AG10803 (cell line): ENCODE data around the gene STYXL2.

Source experiments
- DNase-seq: peaks from one replicate; pipeline ENCODE4 v3.0.0; 2010; ENCODE audit warnings: low read depth
- H3K4me3 ChIP-seq: 2 replicates; pipeline ENCODE4 v1.5.1; 2011; ENCODE audit warnings: mild to moderate bottlenecking, low read length, control low read depth
- TF ChIP-seq, protein P1 (sequence below): conservative IDR thresholded peaks from 2 replicates; pipeline ENCODE4 v1.5.1; 2011; ENCODE audit warnings: mild to moderate bottlenecking, low read length, control low read depth, inconsistent platforms

The STYXL2 gene

DNA sequence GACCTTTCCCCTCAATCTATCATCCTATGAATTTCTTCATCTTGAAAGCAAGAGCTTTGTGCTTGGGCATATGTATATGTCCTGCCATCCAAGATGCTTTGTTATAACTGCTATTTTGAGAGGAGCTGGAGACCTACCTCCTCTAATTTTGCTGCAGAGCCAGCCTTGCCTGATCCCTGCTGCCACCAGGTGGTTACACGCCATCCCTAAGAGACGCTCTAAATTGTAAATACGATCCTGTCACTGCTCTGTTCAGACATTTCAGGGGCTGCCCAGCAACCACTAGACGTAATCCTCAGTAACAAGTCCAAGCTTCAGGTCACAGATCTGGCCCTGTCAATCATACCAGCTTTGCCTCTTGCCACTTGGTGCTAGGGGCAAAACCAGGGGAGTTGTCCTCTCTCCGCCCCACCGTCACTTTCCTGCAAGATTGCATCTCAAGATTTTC, 36.6 kb upstream of the STYXL2 start:
- DNase-seq, result peak; percentile 19
- no peak overlapping the region for H3K4me3 ChIP-seq
- TF ChIP-seq, protein P1, sequence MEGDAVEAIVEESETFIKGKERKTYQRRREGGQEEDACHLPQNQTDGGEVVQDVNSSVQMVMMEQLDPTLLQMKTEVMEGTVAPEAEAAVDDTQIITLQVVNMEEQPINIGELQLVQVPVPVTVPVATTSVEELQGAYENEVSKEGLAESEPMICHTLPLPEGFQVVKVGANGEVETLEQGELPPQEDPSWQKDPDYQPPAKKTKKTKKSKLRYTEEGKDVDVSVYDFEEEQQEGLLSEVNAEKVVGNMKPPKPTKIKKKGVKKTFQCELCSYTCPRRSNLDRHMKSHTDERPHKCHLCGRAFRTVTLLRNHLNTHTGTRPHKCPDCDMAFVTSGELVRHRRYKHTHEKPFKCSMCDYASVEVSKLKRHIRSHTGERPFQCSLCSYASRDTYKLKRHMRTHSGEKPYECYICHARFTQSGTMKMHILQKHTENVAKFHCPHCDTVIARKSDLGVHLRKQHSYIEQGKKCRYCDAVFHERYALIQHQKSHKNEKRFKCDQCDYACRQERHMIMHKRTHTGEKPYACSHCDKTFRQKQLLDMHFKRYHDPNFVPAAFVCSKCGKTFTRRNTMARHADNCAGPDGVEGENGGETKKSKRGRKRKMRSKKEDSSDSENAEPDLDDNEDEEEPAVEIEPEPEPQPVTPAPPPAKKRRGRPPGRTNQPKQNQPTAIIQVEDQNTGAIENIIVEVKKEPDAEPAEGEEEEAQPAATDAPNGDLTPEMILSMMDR, result peak; percentile 41

DNA sequence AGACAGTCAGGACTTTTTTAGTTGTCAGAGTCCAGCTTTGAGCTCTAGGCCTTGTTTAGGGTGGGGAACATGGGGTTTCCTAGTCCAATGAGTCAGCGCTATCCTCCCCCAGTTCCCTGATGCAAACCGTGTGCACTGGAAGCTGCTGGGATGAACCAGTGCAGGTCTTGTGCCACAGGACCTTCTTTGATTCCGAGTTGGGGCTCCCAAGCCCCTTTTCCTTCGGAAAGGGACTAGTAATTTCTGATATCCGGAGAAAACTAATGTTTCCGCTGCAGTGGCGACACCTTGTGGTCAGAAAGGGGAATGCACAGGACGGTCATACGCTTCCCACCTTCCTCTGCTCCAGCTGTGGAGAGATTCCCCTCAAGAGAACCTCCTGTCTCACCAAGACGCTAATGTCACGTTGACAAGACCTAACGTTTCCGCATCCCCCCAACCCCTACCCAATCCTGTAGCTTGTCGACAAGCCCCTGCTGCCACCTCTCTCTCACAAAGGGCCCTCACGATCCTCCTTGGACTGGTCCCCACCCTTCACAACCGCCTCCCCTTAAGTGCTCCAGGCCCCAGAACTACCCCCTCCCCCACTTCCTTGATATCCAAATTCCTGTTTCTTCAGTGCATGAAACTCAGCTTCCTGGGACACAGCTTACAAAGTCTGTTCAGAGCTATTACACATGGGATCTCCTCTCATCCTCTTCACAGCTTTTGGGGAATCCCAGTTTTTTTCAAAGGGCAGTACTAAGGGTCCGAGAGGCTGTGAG, 34.6 kb upstream of the STYXL2 start:
- no peak overlapping the region for H3K4me3 ChIP-seq
- DNase-seq, result peak; percentile 41
- TF ChIP-seq, protein P1, result peak; percentile 98

DNA sequence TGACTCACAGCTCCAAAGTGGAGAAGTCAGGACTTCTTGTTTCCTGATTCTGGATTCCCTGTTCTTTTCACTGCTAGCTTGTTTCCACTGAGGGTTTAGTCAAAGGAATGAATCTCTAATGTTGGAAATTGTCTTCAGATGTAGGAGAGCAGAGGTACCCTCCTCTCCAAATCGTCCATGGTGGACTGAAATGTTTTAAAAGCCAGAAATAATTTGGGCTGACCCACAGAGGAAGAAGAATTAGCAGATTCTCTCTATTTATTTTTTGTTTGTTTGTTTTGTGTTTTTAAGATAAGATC, 34.1 kb upstream of the STYXL2 start:
- H3K4me3 ChIP-seq, result no peak overlapping the region
- DNase-seq, result no peak
- TF ChIP-seq, protein P1, result no peak

DNA sequence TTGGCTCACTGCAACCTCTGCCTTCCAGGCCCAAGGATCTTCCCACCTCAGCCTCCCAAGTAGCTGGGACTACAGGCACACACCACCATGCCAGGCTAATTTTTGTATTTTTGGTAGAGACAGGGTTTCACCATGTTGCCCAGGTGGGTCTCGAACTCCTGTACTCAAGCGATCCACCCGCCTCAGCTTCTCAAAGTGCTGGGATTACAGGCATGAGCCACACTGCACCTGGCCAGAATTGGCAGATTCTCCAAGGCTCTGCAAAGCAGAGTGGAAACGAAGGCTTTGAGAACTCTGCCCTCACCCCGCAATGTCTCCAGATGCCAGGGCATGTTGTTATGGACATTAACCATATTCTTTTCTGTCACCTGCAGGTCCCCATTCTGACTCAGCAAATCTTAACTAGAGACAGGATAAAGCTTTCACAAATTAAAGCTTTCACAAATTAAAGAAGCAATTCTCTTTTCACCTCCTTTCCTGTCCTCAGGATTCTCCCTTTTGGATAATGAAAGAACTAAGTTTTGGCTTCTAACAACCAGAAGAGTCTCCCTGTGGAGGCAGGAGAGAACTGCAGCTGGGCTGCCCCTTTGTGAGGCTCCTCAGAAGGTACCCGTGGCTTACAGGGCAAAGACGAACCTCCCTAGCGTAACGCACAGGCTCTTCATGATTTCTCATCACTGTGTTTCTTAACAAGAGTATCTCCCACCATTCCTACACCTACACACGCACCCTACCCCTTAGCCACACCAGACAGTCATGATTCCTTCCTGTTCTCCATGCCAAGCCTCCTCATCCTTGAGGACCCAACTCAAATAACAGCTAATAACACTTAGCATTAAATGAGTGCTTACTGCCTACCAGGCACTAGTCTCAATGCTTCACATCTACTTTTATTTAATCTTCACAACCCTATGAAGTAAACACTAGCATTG, 33.5 kb upstream of the STYXL2 start:
- DNase-seq, result no peak
- no peak overlapping the region for H3K4me3 ChIP-seq
- TF ChIP-seq, protein P1, result peak; percentile 40

DNA sequence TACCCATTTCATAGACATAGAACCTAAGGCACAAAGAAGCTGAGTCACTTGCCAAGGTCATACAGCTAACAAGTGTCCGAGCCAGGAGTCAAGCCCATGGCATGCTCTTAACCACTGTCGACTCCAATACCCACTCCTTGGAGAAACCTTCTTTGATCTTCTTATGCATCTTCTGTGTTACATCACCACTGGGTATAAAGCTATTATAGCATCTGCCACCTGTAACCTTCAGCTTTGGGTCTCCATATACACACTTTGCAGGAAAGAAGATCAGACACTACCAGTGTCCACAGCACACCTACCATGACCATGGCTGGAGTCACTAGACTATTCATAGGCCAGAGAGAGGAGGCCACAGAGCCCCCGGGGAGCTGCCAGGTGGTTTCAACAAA, 32.8 kb upstream of the STYXL2 start:
- no peak overlapping the region for H3K4me3 ChIP-seq
- TF ChIP-seq, protein P1, result no peak
- no peak for DNase-seq

DNA sequence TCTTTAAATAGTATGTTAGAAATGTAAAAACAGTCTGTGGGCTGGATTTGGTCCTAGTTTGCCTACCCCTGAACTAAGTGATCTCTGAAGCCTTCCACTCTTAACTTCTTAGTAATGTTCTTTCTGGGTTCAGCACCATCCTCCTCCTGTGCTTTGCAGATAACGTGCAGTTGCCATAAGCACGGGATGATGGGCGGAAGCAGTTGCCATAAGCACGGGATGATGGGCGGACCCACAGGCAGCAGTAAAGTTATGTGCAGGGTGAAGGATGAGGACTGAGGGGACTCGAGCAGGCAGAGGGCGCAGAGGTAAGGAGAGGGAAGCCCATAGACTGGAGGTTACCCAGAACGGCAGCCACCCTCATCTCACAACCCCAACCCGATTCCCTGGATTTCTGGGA, 29.3 kb upstream of the STYXL2 start:
- no peak overlapping the region for H3K4me3 ChIP-seq
- DNase-seq, result no peak

More for the DNA sequence above, 29.3 kb upstream of the STYXL2 start:
- TF ChIP-seq, protein P1, result no peak
